NCI-H187 (cell line): ENCODE results near the gene KCNH5.

Experiments
- DNase-seq, 2 experiments: peaks; one replicate each; lab custom pipeline; 2025; lab: John Stamatoyannopoulos, UW

The KCNH5 gene

DNA sequence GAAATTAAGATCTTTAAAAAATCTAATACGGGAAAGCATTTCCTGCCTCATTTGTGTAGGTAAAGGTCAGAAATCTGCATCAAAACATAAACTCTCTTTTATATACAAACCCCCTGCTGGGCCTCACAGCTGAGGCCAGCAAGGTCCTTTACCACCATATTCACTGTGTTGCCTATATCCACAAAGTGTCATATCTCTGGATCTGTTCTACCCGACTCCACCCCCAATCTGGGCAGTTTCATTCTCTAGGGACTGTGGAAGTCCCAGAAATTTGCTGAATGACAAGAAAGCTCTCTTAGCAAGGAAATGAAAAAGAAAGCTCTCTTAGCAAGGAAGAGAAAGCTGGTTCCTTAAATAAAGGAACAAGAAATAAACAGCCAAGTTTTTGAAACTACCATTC lies 301.7 kb downstream of the KCNH5 start:
- DNase-seq = no peak

GRCh38 chr14:62743118-62743517 lies 302.1 kb downstream of the KCNH5 start:
- DNase-seq = no peak

DNA sequence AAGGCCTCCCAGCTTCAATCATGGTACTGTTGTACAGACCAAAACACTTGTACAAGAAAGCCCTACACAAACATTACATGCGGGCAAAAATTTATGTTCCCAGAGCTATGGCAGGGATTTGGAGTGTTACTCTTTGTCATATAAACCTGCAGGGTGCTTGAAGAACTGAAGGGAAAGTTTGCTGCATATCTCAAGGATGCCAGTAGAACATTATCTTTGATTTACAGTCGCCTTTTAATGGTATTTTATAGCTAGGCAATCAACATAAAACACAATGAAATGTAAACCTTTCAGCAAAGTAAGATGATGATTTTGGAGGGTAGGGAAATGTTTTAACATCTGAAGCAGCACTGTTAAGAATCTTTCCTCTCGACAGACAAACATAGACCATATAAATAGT lies 305.6 kb downstream of the KCNH5 start:
- DNase-seq = peak in 1 of 2 experiments; percentile 30

DNA sequence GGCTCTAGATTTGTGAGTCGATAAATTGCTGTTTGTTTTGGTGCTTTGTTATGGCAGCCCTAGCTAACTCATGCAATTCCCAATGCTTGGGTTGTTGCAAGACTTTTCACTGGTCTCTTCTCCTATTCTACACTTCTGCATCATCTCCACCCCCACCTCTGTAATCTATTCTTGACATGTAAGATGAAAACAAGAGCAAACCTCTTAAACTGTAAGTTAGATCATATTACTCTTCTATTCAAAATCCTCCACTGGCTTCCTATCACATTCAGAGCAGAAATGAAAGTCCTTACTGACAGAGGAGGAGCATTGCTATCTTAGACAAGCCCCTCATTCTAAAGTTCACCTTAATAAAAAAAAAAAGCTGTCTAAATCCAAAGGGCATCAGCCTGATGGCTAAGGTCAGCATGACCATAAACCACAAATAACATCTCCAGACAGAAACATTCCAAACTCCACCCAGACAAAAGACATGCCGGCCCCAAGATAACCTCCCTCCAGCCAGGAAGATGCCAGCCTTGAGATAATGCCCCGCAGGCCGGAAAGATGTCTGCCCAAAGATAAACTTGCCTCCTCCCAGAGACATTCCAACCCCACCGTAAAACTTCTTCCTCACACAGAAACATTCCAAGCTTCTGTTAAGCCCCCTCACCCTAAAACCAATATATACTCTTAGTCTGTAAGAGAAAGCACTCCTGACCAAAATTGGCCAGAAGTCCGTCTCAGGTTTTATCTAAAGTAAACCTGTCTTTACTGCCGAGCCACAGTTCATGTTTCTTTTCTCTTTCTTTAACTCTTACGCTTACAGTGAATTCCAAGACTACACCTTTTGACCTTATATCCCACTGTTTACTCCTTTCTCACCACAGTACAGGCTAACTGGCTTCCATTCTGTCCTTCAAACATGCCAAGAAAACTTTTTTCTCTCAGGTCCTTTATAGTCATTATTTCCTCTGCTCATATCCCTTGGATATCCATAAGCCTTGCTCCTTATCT lies 308.9 kb downstream of the KCNH5 start:
- no peak for DNase-seq

GRCh38 chr14:62734831-62735230 lies 310.4 kb downstream of the KCNH5 start:
- no peak for DNase-seq

- DNase-seq = no peak
Measured at GRCh38 chr14:62722406-62722805, 322.9 kb downstream of the KCNH5 start.

GRCh38 chr14:62718629-62719028 lies 326.6 kb downstream of the KCNH5 start:
- no peak for DNase-seq

GRCh38 chr14:62711351-62712023 lies 333.8 kb downstream of the KCNH5 start:
- peak in 1 of 2 experiments; percentile 54 for DNase-seq

DNA sequence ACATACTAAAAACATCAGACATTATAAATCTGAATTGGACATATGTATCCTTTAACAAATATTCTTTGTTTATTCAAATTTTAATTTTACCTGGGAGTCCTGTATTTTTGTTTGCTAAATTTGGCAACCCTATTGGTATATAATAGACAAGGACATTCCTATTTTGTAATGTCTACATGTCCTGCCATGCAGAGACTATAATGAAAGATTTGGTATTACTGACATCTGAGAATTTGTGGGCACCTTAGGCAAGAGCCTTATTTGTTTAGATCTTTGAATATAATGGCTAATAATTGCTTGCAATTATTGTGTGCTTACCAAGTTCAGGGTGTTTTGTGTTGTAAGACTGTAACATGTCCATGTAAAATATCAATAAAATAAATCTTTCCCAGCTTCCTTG lies 334.4 kb downstream of the KCNH5 start:
- no peak for DNase-seq

DNA sequence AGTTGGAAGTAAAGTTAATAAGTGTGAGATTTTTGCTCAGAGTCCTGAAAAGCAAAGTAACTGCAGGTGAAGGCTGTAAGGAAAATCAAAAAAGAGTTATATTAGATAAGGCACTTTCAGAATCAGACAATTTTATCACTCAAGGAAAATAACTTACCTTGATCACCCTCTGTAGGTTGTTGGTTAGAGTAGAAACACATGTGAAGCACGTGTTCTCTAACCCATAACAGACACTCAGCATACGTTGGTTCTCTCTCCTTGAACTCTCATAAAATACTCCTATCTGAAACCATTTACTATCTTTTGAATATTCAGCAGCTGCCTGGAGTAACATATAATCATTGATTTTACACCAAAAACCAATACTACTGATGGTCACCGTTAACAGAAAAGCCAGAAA lies 335.5 kb downstream of the KCNH5 start:
- DNase-seq = no peak

- no peak for DNase-seq
Measured at GRCh38 chr14:62706217-62706616, 339.0 kb downstream of the KCNH5 start.

DNA sequence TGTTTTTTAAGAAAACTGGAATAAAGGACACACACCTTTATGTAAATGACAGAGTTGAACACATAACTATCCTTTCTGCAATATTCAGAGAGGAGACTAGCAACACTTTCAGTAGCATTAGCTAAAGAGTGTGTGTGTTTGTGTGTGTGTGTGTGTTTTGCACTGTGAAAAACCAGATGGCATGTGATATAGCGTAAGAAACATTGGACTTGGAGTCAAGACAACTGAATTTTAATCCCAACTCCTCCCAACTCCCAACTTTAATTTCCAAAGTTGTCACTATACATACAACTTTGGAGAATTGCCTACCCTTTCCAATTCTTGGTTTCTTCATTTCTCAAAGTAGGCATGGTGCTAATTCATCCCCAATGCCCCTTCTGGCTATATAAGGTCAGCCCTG lies 347.8 kb downstream of the KCNH5 start:
- no peak for DNase-seq

GRCh38 chr14:62696929-62697328 lies 348.3 kb downstream of the KCNH5 start:
- DNase-seq = no peak

- no peak for DNase-seq
Measured at GRCh38 chr14:62696331-62696924, 348.8 kb downstream of the KCNH5 start.

- no peak for DNase-seq
Measured at GRCh38 chr14:62694075-62694474, 351.2 kb downstream of the KCNH5 start.

DNA sequence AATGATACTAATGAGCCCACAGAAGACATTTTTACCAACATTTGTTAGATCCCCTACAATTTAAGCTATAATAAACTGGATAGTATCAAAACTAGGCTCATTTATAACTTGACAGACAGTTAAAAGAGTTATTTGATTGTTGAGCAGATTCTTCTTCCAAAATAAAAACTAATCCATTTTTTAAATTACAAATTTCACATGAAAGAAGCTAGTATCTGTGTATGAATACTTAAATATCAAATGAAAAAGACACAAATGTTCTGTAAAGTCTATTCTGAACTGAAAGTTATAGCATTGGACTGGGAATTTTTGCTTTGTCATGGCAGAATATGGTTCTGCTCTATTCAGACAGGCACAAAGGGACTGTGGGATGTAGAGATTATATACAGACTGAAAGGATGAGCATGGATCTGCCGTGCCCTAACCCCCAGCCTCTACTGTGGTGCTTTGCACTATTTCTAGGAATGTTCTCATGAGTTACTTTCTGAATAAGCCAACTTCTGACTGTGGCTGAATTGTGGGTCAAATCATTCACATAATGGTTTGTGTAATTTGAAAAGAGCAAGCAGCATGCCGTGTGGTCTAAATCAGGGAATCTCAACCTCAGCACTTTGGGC lies 352.7 kb downstream of the KCNH5 start:
- no peak for DNase-seq

DNA sequence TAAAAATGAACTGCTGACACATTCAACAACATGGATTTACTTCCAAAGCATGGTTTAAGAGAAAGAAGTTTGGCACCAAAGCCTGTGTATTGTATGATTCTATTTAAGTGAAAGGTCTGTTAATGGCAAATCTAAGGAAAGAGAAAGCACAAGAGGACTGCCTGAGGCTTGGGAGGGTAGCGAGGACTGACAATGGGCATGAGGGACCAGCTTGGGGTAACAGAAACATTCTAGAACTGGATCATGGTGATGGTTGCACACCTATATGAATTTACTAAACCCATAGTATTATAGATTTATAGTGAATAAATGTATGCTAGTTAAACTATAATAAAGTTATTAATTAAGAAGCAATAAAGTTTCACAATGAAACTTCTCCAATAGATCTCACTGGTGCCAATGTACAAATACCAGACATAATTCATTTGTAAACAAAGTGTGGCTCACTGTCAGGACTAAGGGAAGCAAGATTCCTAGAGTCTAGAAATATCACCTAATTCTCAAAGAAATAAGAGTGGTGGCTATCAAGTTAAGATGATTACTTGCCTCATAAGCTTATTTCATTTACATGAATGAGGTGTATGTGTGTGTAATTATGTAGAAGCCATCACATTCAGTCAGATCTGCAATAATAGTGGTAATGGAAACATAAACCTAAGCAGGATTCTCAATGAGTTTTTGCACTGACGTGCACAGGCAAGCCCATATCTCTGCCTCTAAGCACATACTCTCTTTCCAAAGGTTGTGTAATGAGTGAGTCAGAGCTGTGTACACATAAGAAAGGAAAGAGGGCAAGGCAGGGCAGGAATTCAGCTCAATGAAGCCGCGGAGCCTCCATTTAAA lies 353.4 kb downstream of the KCNH5 start:
- DNase-seq = peak in 1 of 2 experiments; percentile 5

DNA sequence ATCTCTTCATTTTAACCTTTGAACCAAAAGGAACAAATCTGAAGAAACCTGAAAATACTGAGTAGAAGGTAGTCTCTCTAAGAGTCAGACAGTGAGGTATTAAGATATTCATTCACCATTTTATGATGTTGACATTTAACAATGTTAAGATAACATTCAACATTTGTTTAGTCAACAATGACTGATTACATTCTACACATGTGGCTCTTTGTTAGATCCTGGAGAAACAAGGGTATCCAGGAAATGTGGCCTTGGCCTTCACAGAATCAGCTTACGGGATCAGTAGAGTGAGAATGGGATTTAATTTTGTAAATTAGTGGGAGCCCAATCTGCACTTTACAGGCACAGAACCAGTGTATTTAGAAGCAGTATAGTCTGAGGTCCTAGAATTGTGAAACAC lies 355.5 kb downstream of the KCNH5 start:
- no peak for DNase-seq

GRCh38 chr14:62687818-62688217 lies 357.4 kb downstream of the KCNH5 start:
- DNase-seq = no peak

DNA sequence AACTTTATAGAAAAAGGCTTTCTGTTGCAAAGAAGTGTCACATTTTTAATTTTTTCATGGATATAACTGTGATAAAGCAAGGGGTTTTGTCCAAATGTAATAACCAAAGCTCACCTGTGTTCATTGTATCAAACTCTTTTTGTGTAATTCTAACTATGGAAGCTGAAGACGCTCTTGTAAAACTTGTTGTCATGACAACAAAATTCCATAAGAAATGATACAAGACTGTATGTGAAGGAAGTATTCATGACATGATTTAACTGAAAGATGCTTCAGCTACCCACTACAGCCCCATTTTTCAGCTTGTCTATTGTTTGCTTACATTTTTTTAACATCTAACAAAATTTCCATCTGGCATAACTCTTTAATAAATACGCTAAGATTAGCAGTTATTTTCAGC lies 360.9 kb downstream of the KCNH5 start:
- no peak for DNase-seq

DNA sequence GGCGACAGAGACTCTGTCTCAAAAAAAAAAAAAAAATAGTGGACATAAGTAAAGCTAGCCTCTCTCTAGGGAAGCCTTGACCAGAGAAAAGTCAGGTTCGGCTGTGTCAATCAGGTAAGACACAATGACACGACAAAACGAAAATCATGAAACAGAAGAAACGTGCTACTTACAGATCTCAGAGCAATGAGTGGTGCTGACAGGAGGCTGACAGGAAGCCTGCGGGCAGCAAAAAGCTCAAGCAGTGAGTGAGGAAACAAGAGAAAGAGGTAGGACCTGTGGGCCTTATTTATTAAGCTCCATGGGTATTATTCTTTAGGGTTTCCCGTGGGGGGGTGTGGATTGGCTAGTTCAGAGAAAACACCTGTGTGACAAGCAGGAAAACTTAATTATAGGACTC lies 363.1 kb downstream of the KCNH5 start:
- no peak for DNase-seq
